Liver (tissue), 9 donors: ENCODE data around the gene PSEN2. TPM values are rescaled to one million over a fixed set of nuclear protein-coding genes. Genes with fewer than 3 reads are reported as not detected.

ENCODE experiments used
- DNase-seq: peaks from one replicate; pipeline ENCODE4 v3.0.0-alpha.2; 2017; ENCODE audit warnings: low spot score
- H3K27ac ChIP-seq, 2 donors: one replicate each; pipeline ENCODE4 v1.7.0; 2013; ENCODE audit warnings: inconsistent platforms in 2 of 2, low read length in 2 of 2, control low read depth in 1 of 2, low read depth in 1 of 2, mild to moderate bottlenecking in 1 of 2
- H3K27me3 ChIP-seq, 4 donors: one replicate each; pipeline versions ENCODE4 v1.6.1 to v1.7.0; 2013; ENCODE audit warnings: low read length in 3 of 4, inconsistent platforms in 1 of 4, mild to moderate bottlenecking in 1 of 4, moderate library complexity in 1 of 4; ENCODE audit not compliant: control insufficient read depth in 4 of 4, insufficient read depth in 4 of 4
- H3K36me3 ChIP-seq, 4 donors: one replicate each; pipeline versions ENCODE4 v1.6.1 to v1.7.0; 2013; ENCODE audit warnings: low read length in 3 of 4, mild to moderate bottlenecking in 3 of 4, low read depth in 1 of 4, moderate library complexity in 1 of 4; ENCODE audit not compliant: control insufficient read depth in 4 of 4, insufficient read depth in 3 of 4
- H3K4me1 ChIP-seq, 4 donors: one replicate each; pipeline versions ENCODE4 v1.6.1 to v1.7.0; 2013; ENCODE audit warnings: low read length in 3 of 4, mild to moderate bottlenecking in 3 of 4, moderate library complexity in 1 of 4; ENCODE audit not compliant: control insufficient read depth in 4 of 4, insufficient read depth in 4 of 4
- H3K4me3 ChIP-seq, 3 donors: one replicate each; pipeline versions ENCODE4 v1.6.1 to v1.7.0; 2013; ENCODE audit warnings: low read length in 3 of 3, control low read depth in 1 of 3, low read depth in 1 of 3, mild to moderate bottlenecking in 1 of 3
- H3K9ac ChIP-seq, 2 donors: one replicate each; pipeline ENCODE4 v1.7.0; 2013; ENCODE audit warnings: low read length in 2 of 2, mild to moderate bottlenecking in 2 of 2, moderate library complexity in 2 of 2, control low read depth in 1 of 2, low read depth in 1 of 2
- H3K9me3 ChIP-seq, 4 donors: one replicate each; pipeline versions ENCODE4 v1.6.1 to v1.7.0; 2013; ENCODE audit warnings: low read length in 3 of 4; ENCODE audit not compliant: control insufficient read depth in 4 of 4
- ATF3 ChIP-seq: IDR thresholded peaks from 2 replicates; pipeline ENCODE4 v1.6.1; 2016; ENCODE audit warnings: antibody characterized with exemption
- CTCF ChIP-seq: fragments of 150-350 bp; IDR thresholded peaks from 2 replicates; pipeline ENCODE4 v1.5.1; 2017; ENCODE audit warnings: improper control_type of control experiment, low read depth, low read length; ENCODE audit not compliant: missing input control
- EGR1 ChIP-seq, 2 donors: IDR thresholded peaks; 2 replicates each; pipeline ENCODE4 v1.6.1; 2016 to 2018; ENCODE audit warnings: antibody characterized with exemption in 2 of 2, low read depth in 2 of 2
- FOXA1 ChIP-seq: IDR thresholded peaks from 2 replicates; pipeline ENCODE4 v1.6.1; 2016; ENCODE audit warnings: antibody characterized with exemption
- FOXA2 ChIP-seq: IDR thresholded peaks from 2 replicates; pipeline ENCODE4 v1.6.1; 2016; ENCODE audit warnings: antibody characterized with exemption
- GABPA ChIP-seq, 2 donors: IDR thresholded peaks in 1 of 2; conservative IDR thresholded peaks in 1 of 2; 2 replicates each; pipeline ENCODE4 v1.6.1; 2016; ENCODE audit warnings: antibody characterized with exemption in 2 of 2, mild to moderate bottlenecking in 1 of 2, moderate library complexity in 1 of 2
- HNF4A ChIP-seq, 2 donors: conservative IDR thresholded peaks; 2 replicates each; pipeline ENCODE4 v1.6.1; 2016; ENCODE audit warnings: antibody characterized with exemption in 2 of 2, mild to moderate bottlenecking in 2 of 2
- HNF4G ChIP-seq: IDR thresholded peaks from 2 replicates; pipeline ENCODE4 v1.6.1; 2016; ENCODE audit warnings: antibody characterized with exemption
- JUND ChIP-seq, 2 donors: IDR thresholded peaks; 2 replicates each; pipeline ENCODE4 v1.6.1; 2016; ENCODE audit warnings: antibody characterized with exemption in 2 of 2
- MAX ChIP-seq: IDR thresholded peaks from 2 replicates; pipeline ENCODE4 v1.6.1; 2016; ENCODE audit warnings: antibody characterized with exemption
- NR2F2 ChIP-seq: IDR thresholded peaks from 2 replicates; pipeline ENCODE4 v1.6.1; 2016; ENCODE audit warnings: antibody characterized with exemption
- RAD21 ChIP-seq, 2 donors: IDR thresholded peaks; 2 replicates each; pipeline ENCODE4 v1.6.1; 2016; ENCODE audit warnings: antibody characterized with exemption in 2 of 2, mild to moderate bottlenecking in 2 of 2
- REST ChIP-seq: IDR thresholded peaks from 2 replicates; pipeline ENCODE4 v1.6.1; 2016; ENCODE audit warnings: antibody characterized with exemption, mild to moderate bottlenecking
- RXRA ChIP-seq, 2 donors: IDR thresholded peaks; 2 replicates each; pipeline ENCODE4 v1.6.1; 2017 to 2018; ENCODE audit warnings: antibody characterized with exemption in 2 of 2, mild to moderate bottlenecking in 1 of 2
- SP1 ChIP-seq: IDR thresholded peaks from 2 replicates; pipeline ENCODE4 v1.6.1; 2018; ENCODE audit warnings: antibody characterized with exemption, mild to moderate bottlenecking
- TAF1 ChIP-seq: conservative IDR thresholded peaks from 2 replicates; pipeline ENCODE4 v1.6.1; 2016; ENCODE audit warnings: antibody characterized with exemption, mild to moderate bottlenecking
- YY1 ChIP-seq: IDR thresholded peaks from 2 replicates; pipeline ENCODE4 v1.6.1; 2016; ENCODE audit warnings: antibody characterized with exemption, mild to moderate bottlenecking
- ZBTB33 ChIP-seq: IDR thresholded peaks from 2 replicates; pipeline ENCODE4 v1.6.1; 2016; ENCODE audit warnings: antibody characterized with exemption
- WGBS: extraction: QIAGEN DNeasy Blood & Tissue Kit; methylation state at CpG from one replicate; pipeline ENCODE4 v1.1.7; 2013; 5-methylcytosine and 5-hydroxymethylcytosine counted together
- polyA plus RNA-seq, 2 donors: library from polyadenylated mRNA; stranded (reverse) in 1 of 2; unstranded in 1 of 2; fragments of 200-250 nt in 1 of 2; fragments of >200 nt in 1 of 2; fragmentation: Nextera tagmentation in 1 of 2; extraction: Ambion mirVana in 1 of 2; gene quantifications; one replicate each; pipeline versions ENCODE4 v1.2.1 to v1.2.3, GENCODE V29; 2013 to 2015
- total RNA-seq, 2 donors: library from RNA; depleted of rRNA; stranded (reverse); fragments of >200 nt; gene quantifications; one replicate each; pipeline ENCODE4 v1.2.3, GENCODE V29; 2014
- donor health status: healthy.
- donor health status: healthy.
- donor health status: healthy.
- donor health status: healthy.
- donor health status: healthy.

The PSEN2 gene
- total and polyA plus RNA-seq, 4 donors: 6.9 to 19.0 (median 10.8) TPM

- TF ChIP-seq RXRA (IDR thresholded peaks at IDR 0.05) (no peak), TAF1 (no peak), ZBTB33 (no peak), NR2F2 (no peak), FOXA2 (no peak), YY1 (no peak), JUND (IDR thresholded peaks at IDR 0.05) (no peak), RAD21 (IDR thresholded peaks at IDR 0.05) (no peak), EGR1 (IDR thresholded peaks at IDR 0.05; ENCODE audit: low read depth in 2 of 2) (no peak), CTCF (no peak), ATF3 (no peak), SP1 (no peak)
- Histone ChIP-seq H3K9ac (no peak overlapping the region), H3K27ac (no peak overlapping the region), H3K9me3 (no peaks in the 10 kb centered on the region), H3K4me1 (no peaks in the 10 kb centered on the region), H3K36me3 (no peaks in the 10 kb centered on the region), H3K27me3 (no peaks in the 10 kb centered on the region), H3K4me3 (no peak overlapping the region)
- no peak for DNase-seq
- 91% methylated on average over 3 of the region's 3 CpGs for WGBS
Measured at GRCh38 chr1:226838456-226838855, 32.0 kb upstream of the PSEN2 start.

- H3K4me3 ChIP-seq: no peak overlapping the region
- TF ChIP-seq ZBTB33 (no peak), RAD21 (IDR thresholded peaks at IDR 0.05) (no peak), GABPA (IDR thresholded peaks at IDR 0.05 in 1 of 2, conservative IDR thresholded peaks at IDR 0.05 in 1 of 2) (no peak), SP1 (no peak), REST (no peak), YY1 (no peak), FOXA1 (no peak), JUND (IDR thresholded peaks at IDR 0.05) (no peak), RXRA (IDR thresholded peaks at IDR 0.05) (no peak), CTCF (no peak), ATF3 (no peak), NR2F2 (no peak), HNF4A (conservative IDR thresholded peaks at IDR 0.05) (no peak), HNF4G (no peak), TAF1 (no peak), MAX (no peak), EGR1 (IDR thresholded peaks at IDR 0.05; ENCODE audit: low read depth in 2 of 2) (no peak), FOXA2 (no peak)
- H3K9ac ChIP-seq: no peak overlapping the region
- H3K9me3 ChIP-seq: no peaks in the 10 kb centered on the region
- no peak overlapping the region for H3K27ac ChIP-seq
- no peaks in the 10 kb centered on the region for H3K36me3 ChIP-seq
- no peaks in the 10 kb centered on the region for H3K27me3 ChIP-seq
- DNase-seq: no peak
- H3K4me1 ChIP-seq: no peaks in the 10 kb centered on the region
Measured at GRCh38 chr1:226845624-226846023, 24.8 kb upstream of the PSEN2 start.
